OCI-LY3 (cell line): ENCODE measurements around the gene PTDSS2.

ENCODE experiments used
- EZH2phosphoT487 ChIP-seq: fragments of 200-600 bp; shearing (Covaris generic); IDR thresholded peaks from 2 replicates; pipeline ENCODE4 v1.6.1; 2018; ENCODE audit warnings: antibody characterized with exemption, mixed run types, low read depth
- TF ChIP-seq, protein P1 (sequence below): fragments of 200-600, 300-600 bp; sonication (generic); IDR thresholded peaks from 2 replicates; pipeline ENCODE4 v1.5.1; 2014; ENCODE audit warnings: antibody characterized with exemption, low read length, low read depth

DNA sequence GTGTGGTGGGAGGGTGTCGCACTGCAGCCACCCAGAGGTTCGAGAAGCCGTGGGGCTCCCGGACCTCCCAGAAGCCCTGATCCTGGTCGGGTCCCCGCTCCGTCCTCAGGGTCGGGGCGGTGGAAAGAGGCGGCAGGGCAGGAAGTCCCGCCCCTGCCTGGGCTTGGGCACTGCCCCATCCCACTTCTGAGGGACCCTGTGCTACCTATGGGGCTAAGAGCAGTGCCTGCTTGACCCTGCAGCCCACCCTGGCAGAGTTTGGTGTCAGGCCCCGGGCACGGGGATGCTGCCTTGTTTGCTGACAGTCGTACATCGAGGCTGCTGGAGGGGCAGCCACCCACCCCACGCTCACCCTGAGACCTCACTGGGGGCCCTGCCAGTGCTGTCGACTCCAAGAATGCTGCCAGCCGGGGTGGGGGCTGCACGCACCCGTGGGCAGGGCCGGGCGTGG is 37.5 kb downstream of the PTDSS2 start:
- TF ChIP-seq, protein P1, sequence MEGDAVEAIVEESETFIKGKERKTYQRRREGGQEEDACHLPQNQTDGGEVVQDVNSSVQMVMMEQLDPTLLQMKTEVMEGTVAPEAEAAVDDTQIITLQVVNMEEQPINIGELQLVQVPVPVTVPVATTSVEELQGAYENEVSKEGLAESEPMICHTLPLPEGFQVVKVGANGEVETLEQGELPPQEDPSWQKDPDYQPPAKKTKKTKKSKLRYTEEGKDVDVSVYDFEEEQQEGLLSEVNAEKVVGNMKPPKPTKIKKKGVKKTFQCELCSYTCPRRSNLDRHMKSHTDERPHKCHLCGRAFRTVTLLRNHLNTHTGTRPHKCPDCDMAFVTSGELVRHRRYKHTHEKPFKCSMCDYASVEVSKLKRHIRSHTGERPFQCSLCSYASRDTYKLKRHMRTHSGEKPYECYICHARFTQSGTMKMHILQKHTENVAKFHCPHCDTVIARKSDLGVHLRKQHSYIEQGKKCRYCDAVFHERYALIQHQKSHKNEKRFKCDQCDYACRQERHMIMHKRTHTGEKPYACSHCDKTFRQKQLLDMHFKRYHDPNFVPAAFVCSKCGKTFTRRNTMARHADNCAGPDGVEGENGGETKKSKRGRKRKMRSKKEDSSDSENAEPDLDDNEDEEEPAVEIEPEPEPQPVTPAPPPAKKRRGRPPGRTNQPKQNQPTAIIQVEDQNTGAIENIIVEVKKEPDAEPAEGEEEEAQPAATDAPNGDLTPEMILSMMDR = no peak
- TF ChIP-seq EZH2phosphoT487 = no peak
